Uterus (tissue), 2 donors: ENCODE data around the gene NAMPT.

Source experiments
- CTCF ChIP-seq, 4 experiments: fragments of 200-600 bp in 2 of 4; fragments of 450-650 bp in 2 of 4; sonication (generic) in 2 of 4; IDR thresholded peaks; one replicate each; pipeline ENCODE4 v1.5.1; 2016 to 2019; ENCODE audit warnings: antibody characterized with exemption in 4 of 4, mild to moderate bottlenecking in 2 of 4, moderate library complexity in 1 of 4
- POLR2A ChIP-seq, 2 donors: fragments of 450-650 bp; IDR thresholded peaks; one replicate each; pipeline ENCODE4 v1.6.1; 2016; ENCODE audit warnings: antibody characterized with exemption in 2 of 2, mild to moderate bottlenecking in 1 of 2, moderate library complexity in 1 of 2

- TF ChIP-seq CTCF (IDR thresholded peaks at IDR 0.05) (no peak), POLR2A (IDR thresholded peaks at IDR 0.05) (no peak)
Measured at GRCh38 chr7:106317971-106318370, 33.2 kb upstream of the NAMPT start.
